ENCODE measurements around the gene SCFD2. TPM values are rescaled to one million over a fixed set of nuclear protein-coding genes. Genes with fewer than 3 reads are reported as not detected.

SCFD2 gene
- total RNA-seq, 4 donors from 2014 or later = 8.9 to 16.0 (median 14.8) TPM

DNA sequence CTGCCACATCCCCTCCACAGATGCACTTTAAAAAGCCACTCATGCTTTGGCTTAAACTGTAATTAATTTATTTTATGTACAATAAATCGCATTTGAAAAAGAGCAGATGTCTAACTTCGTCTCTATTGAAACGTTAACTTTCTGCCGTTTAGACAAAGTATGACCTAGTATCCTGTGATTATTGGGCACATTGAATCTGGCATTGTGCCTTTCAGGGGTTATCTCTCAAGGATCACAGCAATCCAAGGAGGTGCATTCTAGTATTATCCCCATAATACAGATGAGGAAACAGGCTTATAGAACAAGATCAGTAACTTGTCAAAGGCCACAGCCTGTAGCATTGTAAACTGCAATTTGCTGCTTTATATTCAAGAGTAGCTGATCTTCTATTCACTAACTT lies 499.1 kb downstream of the SCFD2 start:
- Histone ChIP-seq H3K4me3 (no peak overlapping the region), H3K27me3 (no peaks in the 10 kb centered on the region), H3K9me3 (no peaks in the 10 kb centered on the region), H3K27ac (no peak overlapping the region), H3K36me3 (no peaks in the 10 kb centered on the region), H3K4me1 (peaks cover 26 to 30% of the 10 kb centered on the region in 2 donors)
- ATAC-seq (no peak), DNase-seq (no peak)
- TF ChIP-seq POLR2A (IDR thresholded peaks at IDR 0.05) = no peak
- TF ChIP-seq, protein P1, sequence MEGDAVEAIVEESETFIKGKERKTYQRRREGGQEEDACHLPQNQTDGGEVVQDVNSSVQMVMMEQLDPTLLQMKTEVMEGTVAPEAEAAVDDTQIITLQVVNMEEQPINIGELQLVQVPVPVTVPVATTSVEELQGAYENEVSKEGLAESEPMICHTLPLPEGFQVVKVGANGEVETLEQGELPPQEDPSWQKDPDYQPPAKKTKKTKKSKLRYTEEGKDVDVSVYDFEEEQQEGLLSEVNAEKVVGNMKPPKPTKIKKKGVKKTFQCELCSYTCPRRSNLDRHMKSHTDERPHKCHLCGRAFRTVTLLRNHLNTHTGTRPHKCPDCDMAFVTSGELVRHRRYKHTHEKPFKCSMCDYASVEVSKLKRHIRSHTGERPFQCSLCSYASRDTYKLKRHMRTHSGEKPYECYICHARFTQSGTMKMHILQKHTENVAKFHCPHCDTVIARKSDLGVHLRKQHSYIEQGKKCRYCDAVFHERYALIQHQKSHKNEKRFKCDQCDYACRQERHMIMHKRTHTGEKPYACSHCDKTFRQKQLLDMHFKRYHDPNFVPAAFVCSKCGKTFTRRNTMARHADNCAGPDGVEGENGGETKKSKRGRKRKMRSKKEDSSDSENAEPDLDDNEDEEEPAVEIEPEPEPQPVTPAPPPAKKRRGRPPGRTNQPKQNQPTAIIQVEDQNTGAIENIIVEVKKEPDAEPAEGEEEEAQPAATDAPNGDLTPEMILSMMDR (IDR thresholded peaks at IDR 0.05 in 4 of 5, conservative IDR thresholded peaks at IDR 0.05 in 1 of 5) = no peak
- intact Hi-C loops (cut with DNase I; ENCODE audit: low total_unique reads) (no loop called here), in situ Hi-C loops (cut with MboI; ENCODE audit: low sequenced_read_pairs in 4 of 4) (loop anchor here in 1 of 4 donors (25.0 kb wide), 1 partner anchor 521 kb away; the partner anchor contains the start of gene FIP1L1)

DNA sequence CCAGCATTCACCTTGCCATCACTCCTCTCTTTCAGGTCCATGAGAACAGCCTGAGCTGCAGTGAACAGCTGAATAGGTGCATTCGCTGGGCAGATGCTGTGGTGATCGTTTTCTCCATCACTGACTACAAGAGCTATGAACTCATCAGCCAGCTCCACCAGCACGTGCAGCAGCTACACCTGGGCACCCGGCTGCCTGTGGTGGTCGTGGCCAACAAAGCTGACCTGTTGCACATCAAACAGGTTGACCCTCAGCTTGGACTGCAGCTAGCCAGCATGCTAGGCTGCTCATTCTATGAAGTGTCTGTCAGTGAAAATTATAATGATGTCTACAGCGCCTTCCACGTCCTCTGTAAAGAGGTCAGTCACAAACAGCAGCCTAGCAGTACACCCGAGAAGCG lies 500.6 kb downstream of the SCFD2 start:
- no peak for DNase-seq
- H3K36me3 ChIP-seq = no peaks in the 10 kb centered on the region
- TF ChIP-seq, protein P1 (IDR thresholded peaks at IDR 0.05 in 4 of 5, conservative IDR thresholded peaks at IDR 0.05 in 1 of 5) = no peak
- TF ChIP-seq POLR2A (IDR thresholded peaks at IDR 0.05) = no peak
- no peaks in the 10 kb centered on the region for H3K9me3 ChIP-seq
- in situ Hi-C loops (cut with MboI; ENCODE audit: low sequenced_read_pairs in 4 of 4) = loop anchor here in 1 of 4 donors (25.0 kb wide), 1 partner anchor 522 kb away; the partner anchor contains the start of gene FIP1L1
- H3K4me3 ChIP-seq = no peak overlapping the region
- no peaks in the 10 kb centered on the region for H3K27me3 ChIP-seq
- intact Hi-C loops (cut with DNase I; ENCODE audit: low total_unique reads) = no loop called here
- peaks cover 27 to 30% of the 10 kb centered on the region in 2 donors for H3K4me1 ChIP-seq
- H3K27ac ChIP-seq = no peak overlapping the region
- no peak for ATAC-seq

DNA sequence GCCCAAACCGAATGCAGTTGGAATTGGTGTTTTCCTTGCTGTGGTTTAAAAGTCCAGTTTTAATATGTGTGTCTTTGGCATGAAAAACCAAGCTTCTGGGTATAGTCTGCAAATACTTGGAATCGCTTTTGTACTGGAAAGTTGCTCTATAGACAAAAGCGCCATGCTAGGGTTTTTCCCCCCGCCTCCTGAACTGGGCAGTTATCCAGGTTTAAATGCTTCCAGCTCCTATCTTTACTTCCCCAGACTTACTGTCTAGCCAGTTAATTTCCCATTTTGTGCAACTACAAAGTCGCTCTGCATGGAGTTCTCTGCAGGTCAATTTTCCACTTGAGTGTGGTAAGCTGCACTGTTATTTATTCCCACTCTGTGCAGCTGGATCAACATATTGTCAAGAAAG lies 501.1 kb downstream of the SCFD2 start:
- no peak for TF ChIP-seq POLR2A (IDR thresholded peaks at IDR 0.05)
- TF ChIP-seq, protein P1 (IDR thresholded peaks at IDR 0.05 in 4 of 5, conservative IDR thresholded peaks at IDR 0.05 in 1 of 5) = no peak
- in situ Hi-C loops (cut with MboI; ENCODE audit: low sequenced_read_pairs in 4 of 4) (loop anchor here in 1 of 4 donors (25.0 kb wide), 1 partner anchor 523 kb away; the partner anchor contains the start of gene FIP1L1), intact Hi-C loops (cut with DNase I; ENCODE audit: low total_unique reads) (loop anchor here (5.0 kb wide), 4 partner anchors 37 to 317 kb away; partner anchors contain the start of gene USP46)
- no peaks in the 10 kb centered on the region for H3K27me3 ChIP-seq
- no peak for DNase-seq
- H3K27ac ChIP-seq = no peak overlapping the region
- H3K36me3 ChIP-seq = no peaks in the 10 kb centered on the region
- peaks cover 22 to 24% of the 10 kb centered on the region in 2 donors for H3K4me1 ChIP-seq
- H3K4me3 ChIP-seq = no peak overlapping the region
- no peaks in the 10 kb centered on the region for H3K9me3 ChIP-seq
- no peak for ATAC-seq

DNA sequence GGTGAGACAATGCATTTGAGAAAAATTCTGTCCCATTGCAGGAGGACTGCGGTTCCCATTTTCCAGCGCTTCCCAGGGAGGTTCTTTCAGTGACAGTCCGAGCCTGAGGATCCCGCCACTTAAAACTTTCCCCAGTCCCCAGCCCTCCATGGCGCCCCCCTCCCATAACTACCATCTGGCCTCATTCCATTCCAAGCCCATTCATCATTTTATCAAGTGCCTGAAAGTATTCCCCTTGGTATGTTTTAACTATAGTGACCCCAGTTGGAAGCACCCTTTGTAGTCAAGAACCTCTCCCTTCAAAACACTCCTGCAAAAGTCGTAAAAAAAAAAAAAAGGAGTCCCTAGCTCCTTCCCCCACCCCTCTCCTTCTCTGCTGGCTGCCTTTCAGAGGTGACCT lies 502.5 kb downstream of the SCFD2 start:
- no peak for TF ChIP-seq POLR2A (IDR thresholded peaks at IDR 0.05)
- Histone ChIP-seq H3K4me1 (peaks cover 7 to 10% of the 10 kb centered on the region in 2 donors), H3K4me3 (no peak overlapping the region), H3K9me3 (no peaks in the 10 kb centered on the region), H3K27ac (no peak overlapping the region), H3K36me3 (no peaks in the 10 kb centered on the region), H3K27me3 (no peaks in the 10 kb centered on the region)
- intact Hi-C loops (cut with DNase I; ENCODE audit: low total_unique reads) (loop anchor here (5.0 kb wide), 4 partner anchors 36 to 316 kb away; partner anchors contain the start of gene USP46), in situ Hi-C loops (cut with MboI; ENCODE audit: low sequenced_read_pairs in 4 of 4) (loop anchor here in 1 of 4 donors (25.0 kb wide), 1 partner anchor 524 kb away; the partner anchor contains the start of gene FIP1L1)
- ATAC-seq (no peak), DNase-seq (no peak)

DNA sequence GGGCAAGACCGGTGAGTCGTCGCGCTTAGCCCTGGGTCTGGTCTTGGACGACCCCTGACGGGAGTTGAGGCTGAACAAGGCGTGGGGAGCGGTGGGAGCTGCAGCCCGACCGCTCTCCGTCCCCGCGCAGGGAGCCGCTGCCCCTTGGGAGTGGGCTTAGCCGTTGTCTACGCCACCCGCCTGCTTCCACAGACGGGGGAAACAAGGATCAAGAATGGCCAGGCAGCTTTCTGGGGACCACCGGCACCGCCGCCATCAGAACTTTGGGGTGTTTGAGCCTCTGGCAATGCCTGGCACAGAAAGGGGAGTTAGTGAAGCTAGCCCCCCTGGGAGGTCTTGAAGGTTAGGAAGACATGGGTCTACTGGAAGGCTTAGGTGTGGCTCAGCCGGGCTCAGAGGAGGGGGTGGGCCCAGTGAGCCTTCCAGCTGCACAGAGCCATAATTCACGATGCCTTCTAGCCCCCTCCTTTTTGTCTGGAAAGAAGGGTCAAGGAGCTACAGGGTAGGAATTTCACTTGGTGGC lies 503.2 kb downstream of the SCFD2 start:
- in situ Hi-C loops (cut with MboI; ENCODE audit: low sequenced_read_pairs in 4 of 4) = loop anchor here in 1 of 4 donors (25.0 kb wide), 1 partner anchor 525 kb away; the partner anchor contains the start of gene FIP1L1

More for the DNA sequence above, 503.2 kb downstream of the SCFD2 start:
- Histone ChIP-seq H3K27ac (no peak overlapping the region), H3K9me3 (no peaks in the 10 kb centered on the region), H3K36me3 (no peaks in the 10 kb centered on the region), H3K27me3 (no peaks in the 10 kb centered on the region), H3K4me3 (peak overlapping the region; percentile 63 to 80 (median 72)), H3K4me1 (peaks cover 4 to 10% of the 10 kb centered on the region in 2 donors)
- no peak for DNase-seq
- no peak for ATAC-seq
- intact Hi-C loops (cut with DNase I; ENCODE audit: low total_unique reads) = loop anchor here (5.0 kb wide), 4 partner anchors 35 to 315 kb away; partner anchors contain the start of gene USP46
- TF ChIP-seq, protein P1 (IDR thresholded peaks at IDR 0.05 in 4 of 5, conservative IDR thresholded peaks at IDR 0.05 in 1 of 5) = no peak
- TF ChIP-seq POLR2A (IDR thresholded peaks at IDR 0.05) = no peak
